ENCODE data around the gene MGAT5B.

DNA sequence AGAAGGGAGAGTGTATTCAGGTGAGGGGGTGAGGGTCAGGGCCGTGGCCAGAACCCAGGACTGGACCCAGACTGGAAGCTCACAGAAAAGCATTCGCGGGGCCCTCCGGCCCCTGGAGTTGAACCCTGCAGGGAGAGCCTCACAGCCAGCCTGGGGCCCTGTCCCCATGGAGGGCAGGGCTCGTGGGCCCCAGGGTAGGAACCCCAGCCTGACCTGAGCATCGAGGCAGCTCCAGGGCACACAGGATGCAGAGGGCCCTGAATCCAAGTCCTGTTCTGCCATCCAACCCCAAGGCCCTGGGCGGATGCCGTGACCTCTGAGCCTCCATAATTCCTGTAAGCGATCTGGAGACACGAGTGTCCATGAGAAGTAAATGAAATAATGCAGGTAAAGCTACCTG, 79.1 kb downstream of the MGAT5B start:
- no peak for TF ChIP-seq POLR2A (IDR thresholded peaks at IDR 0.05)
- TF ChIP-seq, protein P1, sequence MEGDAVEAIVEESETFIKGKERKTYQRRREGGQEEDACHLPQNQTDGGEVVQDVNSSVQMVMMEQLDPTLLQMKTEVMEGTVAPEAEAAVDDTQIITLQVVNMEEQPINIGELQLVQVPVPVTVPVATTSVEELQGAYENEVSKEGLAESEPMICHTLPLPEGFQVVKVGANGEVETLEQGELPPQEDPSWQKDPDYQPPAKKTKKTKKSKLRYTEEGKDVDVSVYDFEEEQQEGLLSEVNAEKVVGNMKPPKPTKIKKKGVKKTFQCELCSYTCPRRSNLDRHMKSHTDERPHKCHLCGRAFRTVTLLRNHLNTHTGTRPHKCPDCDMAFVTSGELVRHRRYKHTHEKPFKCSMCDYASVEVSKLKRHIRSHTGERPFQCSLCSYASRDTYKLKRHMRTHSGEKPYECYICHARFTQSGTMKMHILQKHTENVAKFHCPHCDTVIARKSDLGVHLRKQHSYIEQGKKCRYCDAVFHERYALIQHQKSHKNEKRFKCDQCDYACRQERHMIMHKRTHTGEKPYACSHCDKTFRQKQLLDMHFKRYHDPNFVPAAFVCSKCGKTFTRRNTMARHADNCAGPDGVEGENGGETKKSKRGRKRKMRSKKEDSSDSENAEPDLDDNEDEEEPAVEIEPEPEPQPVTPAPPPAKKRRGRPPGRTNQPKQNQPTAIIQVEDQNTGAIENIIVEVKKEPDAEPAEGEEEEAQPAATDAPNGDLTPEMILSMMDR (IDR thresholded peaks at IDR 0.05): no peak
